Esophagus muscularis mucosa (tissue), 4 donors: ENCODE measurements around the gene ARSG. TPM values are rescaled to one million over a fixed set of nuclear protein-coding genes. Genes with fewer than 3 reads are reported as not detected.

Source experiments
- DNase-seq: peaks from one replicate; pipeline ENCODE4 v3.0.0-alpha.2; 2017; ENCODE audit errors: extremely low spot score
- H3K27ac ChIP-seq, 4 donors: fragments of 200-600 bp; sonication (generic); replicated peaks in 1 of 4; 1 replicate in 3 of 4; 2 replicates in 1 of 4; pipeline ENCODE4 v1.5.1; 2016 to 2019; ENCODE audit warnings: mild to moderate bottlenecking in 1 of 4
- H3K27me3 ChIP-seq, 4 donors: fragments of 200-600 bp; sonication (generic); one replicate each; pipeline versions ENCODE4 v1.5.1 to v1.6.0; 2016 to 2019
- H3K36me3 ChIP-seq, 4 donors: fragments of 200-600 bp; sonication (generic); one replicate each; pipeline ENCODE4 v1.5.1; 2016 to 2019
- H3K4me1 ChIP-seq, 4 donors: fragments of 200-600 bp; sonication (generic); one replicate each; pipeline ENCODE4 v1.5.1; 2016 to 2019
- H3K4me3 ChIP-seq, 4 donors: fragments of 200-600 bp; sonication (generic); 1 replicate in 2 of 4; 2 replicates in 2 of 4; pipeline ENCODE4 v1.5.1; 2016 to 2019; ENCODE audit warnings: mild to moderate bottlenecking in 4 of 4, moderate library complexity in 1 of 4
- H3K9me3 ChIP-seq, 4 donors: fragments of 200-600 bp; sonication (generic); 1 replicate in 3 of 4; 2 replicates in 1 of 4; pipeline ENCODE4 v1.5.1; 2016 to 2019
- EP300 ChIP-seq: sonication (generic); formaldehyde crosslinking; IDR thresholded peaks from one replicate; pipeline ENCODE4 v1.6.1; 2017; ENCODE audit warnings: antibody characterized with exemption
- POLR2A ChIP-seq: fragments of 450-650 bp; IDR thresholded peaks from one replicate; pipeline ENCODE4 v1.6.1; 2017; ENCODE audit warnings: antibody characterized with exemption, moderate library complexity, mild to moderate bottlenecking, low read depth
- POLR2AphosphoS5 ChIP-seq, 2 donors: sonication (generic); formaldehyde crosslinking; IDR thresholded peaks; one replicate each; pipeline ENCODE4 v1.6.1; 2017; ENCODE audit warnings: antibody characterized with exemption in 2 of 2
- WGBS: methylation state at CpG from one replicate; pipeline ENCODE4 v1.1.5; 2018; 5-methylcytosine and 5-hydroxymethylcytosine counted together
- intact Hi-C: fragments of 100-400 bp; cut with DNase I; formaldehyde crosslinking; loops from one replicate; pipeline ENCODE4 v1.15.1; 2023
- small RNA-seq, 3 donors: library from RNA; depleted of rRNA; stranded (forward); fragments of <200 nt; gene quantifications; one replicate each; pipeline ENCODE3, GENCODE V24; 2016
- total RNA-seq, 4 donors: library from RNA; depleted of rRNA; stranded (reverse); fragments of >200 nt; gene quantifications; one replicate each; pipeline versions ENCODE4 v1.1.0 to v1.2.1, GENCODE V29; 2016
- TF ChIP-seq, protein P1 (sequence below), 3 experiments: fragments of 200-600 bp in 2 of 3; fragments of 450-650 bp in 1 of 3; sonication (generic) in 2 of 3; IDR thresholded peaks; one replicate each; pipeline ENCODE4 v1.5.1; 2017 to 2019; ENCODE audit warnings: antibody characterized with exemption in 3 of 3, mild to moderate bottlenecking in 2 of 3, moderate library complexity in 1 of 3

Gene ARSG
- total RNA-seq, 4 donors from 2014 or later, result 1.7 to 4.9 (median 2.8) TPM

DNA sequence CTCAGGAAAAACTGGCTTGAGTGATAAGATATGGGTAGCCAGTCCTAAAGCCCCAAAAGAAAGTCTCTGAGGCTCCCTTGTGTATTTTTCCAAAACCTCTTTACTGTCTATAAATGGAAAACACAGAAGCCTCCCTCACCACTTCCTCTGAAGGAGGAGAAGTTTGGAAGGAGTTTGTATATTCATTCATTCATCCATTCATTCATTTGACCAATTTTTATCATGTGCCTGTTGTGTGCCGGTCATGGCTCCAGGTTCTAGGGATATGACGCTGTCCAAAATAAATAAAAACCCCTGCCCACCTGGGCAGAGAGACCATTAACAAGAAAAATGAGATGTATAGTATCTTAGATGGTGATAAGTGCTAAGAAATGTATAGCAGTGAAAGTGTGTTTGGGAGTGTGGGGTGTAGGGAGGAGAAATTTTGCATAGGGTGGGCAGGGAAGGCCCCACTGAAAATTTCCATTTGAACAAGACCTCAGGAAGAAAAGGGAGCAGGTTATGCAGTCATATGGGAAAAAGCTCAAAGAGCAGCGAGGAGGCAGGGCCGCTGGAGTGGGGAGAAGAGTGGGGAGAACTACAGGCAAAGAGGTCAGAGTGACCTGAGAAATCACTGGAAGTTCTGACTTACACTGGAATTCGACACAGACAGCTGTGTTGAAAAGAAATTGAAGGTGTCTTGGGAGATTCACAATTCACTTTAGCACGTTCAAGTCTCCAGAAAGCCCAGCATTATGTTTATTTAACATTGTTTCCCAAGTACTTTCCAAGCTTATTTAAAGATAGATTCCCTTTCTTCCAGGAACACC lies 172.1 kb downstream of the ARSG start:
- H3K9me3 ChIP-seq, result no peaks in the 10 kb centered on the region
- no peak overlapping the region for H3K27ac ChIP-seq
- no peaks in the 10 kb centered on the region for H3K27me3 ChIP-seq
- no peak for DNase-seq
- 47% methylated on average over 6 of the region's 6 CpGs for WGBS
- H3K4me1 ChIP-seq, result peaks cover 6 to 8% (median 6%) of the 10 kb centered on the region in 4 donors
- no peaks in the 10 kb centered on the region for H3K36me3 ChIP-seq
- no peak overlapping the region for H3K4me3 ChIP-seq
- TF ChIP-seq POLR2AphosphoS5 (IDR thresholded peaks at IDR 0.05) (no peak), EP300 (no peak), POLR2A (no peak)
- TF ChIP-seq, protein P1, sequence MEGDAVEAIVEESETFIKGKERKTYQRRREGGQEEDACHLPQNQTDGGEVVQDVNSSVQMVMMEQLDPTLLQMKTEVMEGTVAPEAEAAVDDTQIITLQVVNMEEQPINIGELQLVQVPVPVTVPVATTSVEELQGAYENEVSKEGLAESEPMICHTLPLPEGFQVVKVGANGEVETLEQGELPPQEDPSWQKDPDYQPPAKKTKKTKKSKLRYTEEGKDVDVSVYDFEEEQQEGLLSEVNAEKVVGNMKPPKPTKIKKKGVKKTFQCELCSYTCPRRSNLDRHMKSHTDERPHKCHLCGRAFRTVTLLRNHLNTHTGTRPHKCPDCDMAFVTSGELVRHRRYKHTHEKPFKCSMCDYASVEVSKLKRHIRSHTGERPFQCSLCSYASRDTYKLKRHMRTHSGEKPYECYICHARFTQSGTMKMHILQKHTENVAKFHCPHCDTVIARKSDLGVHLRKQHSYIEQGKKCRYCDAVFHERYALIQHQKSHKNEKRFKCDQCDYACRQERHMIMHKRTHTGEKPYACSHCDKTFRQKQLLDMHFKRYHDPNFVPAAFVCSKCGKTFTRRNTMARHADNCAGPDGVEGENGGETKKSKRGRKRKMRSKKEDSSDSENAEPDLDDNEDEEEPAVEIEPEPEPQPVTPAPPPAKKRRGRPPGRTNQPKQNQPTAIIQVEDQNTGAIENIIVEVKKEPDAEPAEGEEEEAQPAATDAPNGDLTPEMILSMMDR (IDR thresholded peaks at IDR 0.05), result no peak
- intact Hi-C loops, result loop anchor here (2.0 to 10.0 kb wide), 3 partner anchors 201 to 291 kb away; no protein-coding TSS in a partner anchor

DNA sequence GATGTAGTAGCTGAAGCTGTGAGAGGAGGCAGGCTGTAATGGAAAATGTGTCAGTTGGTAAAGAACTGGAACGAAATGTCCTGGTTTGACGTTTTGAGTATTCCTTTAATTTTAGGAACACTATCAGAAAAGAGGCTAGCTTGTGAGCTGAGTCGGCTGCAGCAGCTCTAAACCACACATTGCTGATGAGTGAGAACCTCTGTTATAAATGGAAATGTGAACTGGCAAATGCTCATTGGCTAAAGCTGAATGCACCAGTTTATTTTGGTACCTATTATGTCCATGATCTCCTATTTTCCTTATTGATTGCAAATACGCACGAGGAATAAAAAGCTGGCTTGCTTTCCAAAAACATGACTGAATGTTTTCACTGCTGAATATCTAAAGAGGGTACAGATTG lies 177.0 kb downstream of the ARSG start:
- H3K27me3 ChIP-seq, result no peaks in the 10 kb centered on the region
- TF ChIP-seq POLR2A, result no peak
- TF ChIP-seq, protein P1 (IDR thresholded peaks at IDR 0.05), result no peak
- intact Hi-C loops, result loop anchor here (10.0 kb wide), 1 partner anchor 286 kb away; no protein-coding TSS in a partner anchor
- H3K36me3 ChIP-seq, result no peaks in the 10 kb centered on the region
- H3K4me3 ChIP-seq, result no peak overlapping the region
- no peak for DNase-seq
- H3K27ac ChIP-seq, result no peak overlapping the region
- H3K9me3 ChIP-seq, result no peaks in the 10 kb centered on the region
- 70% methylated on average over 5 of the region's 5 CpGs for WGBS
- H3K4me1 ChIP-seq, result peaks cover 0 to 6% (median 0%) of the 10 kb centered on the region in 4 donors

DNA sequence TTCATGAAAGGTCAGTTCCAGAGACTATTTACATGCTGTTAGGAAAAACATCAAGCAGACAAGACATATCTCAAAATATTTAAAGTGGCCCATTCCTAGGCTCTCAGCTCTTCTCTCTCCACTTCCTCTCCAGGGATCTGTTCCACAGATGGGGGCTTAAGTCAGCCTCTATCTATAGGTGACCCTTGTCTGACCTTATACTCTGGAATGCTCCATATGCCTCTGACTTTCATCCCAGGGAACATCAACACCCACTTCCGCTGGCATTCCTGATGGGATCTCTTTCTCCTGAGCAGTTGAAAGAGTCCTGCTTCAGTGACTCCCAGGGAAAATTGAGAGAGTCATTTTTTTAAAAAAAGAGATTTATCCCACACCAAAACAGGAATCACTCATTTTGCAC lies 177.5 kb downstream of the ARSG start:
- no peak overlapping the region for H3K27ac ChIP-seq
- H3K36me3 ChIP-seq, result no peaks in the 10 kb centered on the region
- intact Hi-C loops, result loop anchor here (10.0 kb wide), 1 partner anchor 286 kb away; no protein-coding TSS in a partner anchor
- no peak for TF ChIP-seq EP300
- TF ChIP-seq, protein P1 (IDR thresholded peaks at IDR 0.05), result no peak
- TF ChIP-seq POLR2AphosphoS5 (IDR thresholded peaks at IDR 0.05), result no peak
- no peak for TF ChIP-seq POLR2A
- H3K27me3 ChIP-seq, result no peaks in the 10 kb centered on the region
- peaks cover 0 to 6% (median 0%) of the 10 kb centered on the region in 4 donors for H3K4me1 ChIP-seq
- WGBS, result 88% methylated on average over 1 of the region's 1 CpG
- H3K4me3 ChIP-seq, result no peak overlapping the region
- DNase-seq, result no peak
- no peaks in the 10 kb centered on the region for H3K9me3 ChIP-seq

Small RNA genes lying within 50 kb of the gene (small RNA-seq; reads per million reads assigned to genes)
- 0 reads per million in 3 donors for gene MIR635

Other genes starting within 250 kb of the ARSG start
- 10 to 100 TPM; 38.2 to 69.9 (median 60.1) TPM for gene AMZ2, start 43.5 kb upstream of the ARSG start, total RNA-seq
- gene SLC16A6, start 368 bp upstream of the ARSG start, total RNA-seq, result under 1 TPM in 3 of 4 donors, not detected in 1; 0.33 to 0.42 (median 0.34) TPM
- gene WIPI1, start 166.0 kb downstream of the ARSG start, total RNA-seq, result 10 to 100 TPM; 27.0 to 59.4 (median 43.5) TPM
- 100 to 1,000 TPM; 179 to 311 (median 219) TPM for gene PRKAR1A, start 220.9 kb downstream of the ARSG start, total RNA-seq